Measurements from ENCODE around the gene ERFE.

The ERFE gene

DNA sequence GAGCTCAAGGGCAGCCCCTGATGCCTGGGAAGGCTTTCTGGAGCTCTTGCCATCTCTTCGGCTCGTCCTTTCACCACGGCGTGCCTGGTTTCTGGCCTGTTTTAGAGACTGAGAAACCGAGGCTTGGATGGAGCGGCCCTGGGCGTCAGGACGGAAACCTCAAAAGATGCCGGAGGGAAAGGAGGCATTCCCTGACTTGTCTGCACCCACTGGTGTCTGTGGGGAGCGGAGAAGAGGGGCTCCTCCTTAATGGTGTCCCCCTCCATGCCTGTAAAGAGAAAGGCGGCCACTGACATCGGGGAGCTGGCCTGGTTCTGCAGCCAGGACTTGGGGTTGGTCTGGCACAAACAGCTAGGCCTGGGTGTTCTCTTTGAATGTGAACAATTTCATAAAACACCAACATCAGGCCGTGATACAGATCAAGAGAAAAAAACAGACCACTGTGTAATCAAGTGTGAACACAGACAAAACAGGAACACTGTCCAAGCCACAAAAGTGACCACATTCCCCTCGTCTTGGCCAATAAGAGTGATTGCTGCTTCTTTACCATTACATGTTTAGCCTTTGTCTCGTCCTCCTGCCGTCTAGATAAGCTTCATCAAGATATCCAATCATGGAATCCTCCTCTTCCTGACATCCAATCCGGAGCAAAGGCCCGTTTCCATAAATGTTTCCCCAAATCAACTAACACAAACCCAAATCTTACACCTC is 45.4 kb downstream of the ERFE start:
- H3K4me3 ChIP-seq (ENCODE audit: low read depth, low read length) = peak overlapping the region; percentile 38
- no peak for DNase-seq (ENCODE audit: low read depth, low spot score)
- TF ChIP-seq, protein P1, sequence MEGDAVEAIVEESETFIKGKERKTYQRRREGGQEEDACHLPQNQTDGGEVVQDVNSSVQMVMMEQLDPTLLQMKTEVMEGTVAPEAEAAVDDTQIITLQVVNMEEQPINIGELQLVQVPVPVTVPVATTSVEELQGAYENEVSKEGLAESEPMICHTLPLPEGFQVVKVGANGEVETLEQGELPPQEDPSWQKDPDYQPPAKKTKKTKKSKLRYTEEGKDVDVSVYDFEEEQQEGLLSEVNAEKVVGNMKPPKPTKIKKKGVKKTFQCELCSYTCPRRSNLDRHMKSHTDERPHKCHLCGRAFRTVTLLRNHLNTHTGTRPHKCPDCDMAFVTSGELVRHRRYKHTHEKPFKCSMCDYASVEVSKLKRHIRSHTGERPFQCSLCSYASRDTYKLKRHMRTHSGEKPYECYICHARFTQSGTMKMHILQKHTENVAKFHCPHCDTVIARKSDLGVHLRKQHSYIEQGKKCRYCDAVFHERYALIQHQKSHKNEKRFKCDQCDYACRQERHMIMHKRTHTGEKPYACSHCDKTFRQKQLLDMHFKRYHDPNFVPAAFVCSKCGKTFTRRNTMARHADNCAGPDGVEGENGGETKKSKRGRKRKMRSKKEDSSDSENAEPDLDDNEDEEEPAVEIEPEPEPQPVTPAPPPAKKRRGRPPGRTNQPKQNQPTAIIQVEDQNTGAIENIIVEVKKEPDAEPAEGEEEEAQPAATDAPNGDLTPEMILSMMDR (IDR thresholded peaks at IDR 0.05; ENCODE audit: low read depth, low read length) = no peak
- in situ Hi-C loops (cut with HindIII; ENCODE audit: low sequenced_read_pairs) = no loop called here

DNA sequence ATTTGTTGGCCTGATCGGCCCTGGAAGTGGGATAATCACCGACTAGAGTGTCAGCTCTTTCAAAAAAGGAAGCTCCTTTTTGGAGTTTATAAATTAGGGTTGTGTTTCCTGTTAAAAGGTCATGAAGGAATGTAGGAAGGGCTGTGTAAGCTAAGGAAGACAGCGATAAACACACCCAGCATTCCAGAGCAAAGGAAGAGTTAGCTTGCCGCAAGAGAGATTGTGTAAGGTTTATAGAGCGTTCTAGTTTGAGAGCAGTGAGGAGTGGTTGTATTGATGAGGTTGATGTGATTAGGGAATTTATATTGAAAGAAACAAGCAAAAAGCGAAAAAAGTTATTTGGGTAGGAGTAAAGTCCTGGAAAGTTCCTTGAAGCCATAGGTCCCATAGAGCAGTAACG is 48.2 kb downstream of the ERFE start:
- in situ Hi-C loops (cut with HindIII; ENCODE audit: low sequenced_read_pairs) = no loop called here
- no peak overlapping the region for H3K4me3 ChIP-seq (ENCODE audit: low read depth, low read length)
- TF ChIP-seq, protein P1 (IDR thresholded peaks at IDR 0.05; ENCODE audit: low read depth, low read length) = no peak
- DNase-seq (ENCODE audit: low read depth, low spot score) = no peak

DNA sequence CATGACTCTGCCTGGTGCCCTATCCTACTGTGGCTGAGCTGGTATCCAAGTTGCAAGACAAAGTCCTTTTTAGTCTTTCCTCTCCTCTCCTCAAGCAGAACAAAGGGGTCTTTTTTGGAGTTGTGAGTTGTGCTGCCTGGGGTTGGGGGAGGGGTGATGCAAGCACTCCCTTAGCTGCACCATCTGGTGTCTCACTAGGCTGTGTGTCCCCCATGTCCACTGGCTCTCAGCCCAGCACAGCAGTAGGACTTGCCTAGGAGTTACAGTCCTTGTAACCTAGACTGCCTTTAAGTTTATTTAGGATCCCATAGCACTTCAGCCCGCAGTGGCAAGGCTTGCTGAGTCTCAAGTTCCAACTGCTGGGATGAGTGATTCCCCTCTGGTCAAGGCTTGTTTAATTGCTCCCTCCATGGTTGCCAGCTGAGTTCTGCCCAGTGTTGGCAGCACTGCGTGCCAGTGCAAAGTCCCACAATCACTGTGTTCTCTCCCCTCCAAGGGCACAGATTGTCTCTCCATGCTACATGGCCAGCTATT is 57.9 kb downstream of the ERFE start:
- no peak overlapping the region for H3K4me3 ChIP-seq (ENCODE audit: low read depth, low read length)
- in situ Hi-C loops (cut with HindIII; ENCODE audit: low sequenced_read_pairs) = no loop called here
- TF ChIP-seq, protein P1 (IDR thresholded peaks at IDR 0.05; ENCODE audit: low read depth, low read length) = no peak
- no peak for DNase-seq (ENCODE audit: low read depth, low spot score)

All from astrocyte of the spinal cord (primary cell).